Dermis microvascular lymphatic vessel endothelial cell (primary cell): ENCODE measurements around the gene FBN2. TPM values are rescaled to one million over a fixed set of nuclear protein-coding genes. Genes with fewer than 3 reads are reported as not detected.

Experiments
- DNase-seq, 2 donors: peaks; one replicate each; pipeline versions ENCODE4 v3.0.0 to v3.0.0-alpha.2; 2010; ENCODE audit warnings: low read depth in 2 of 2
- total RNA-seq: library from RNA; depleted of rRNA; stranded (reverse); fragments of >200 nt; gene quantifications from 2 replicates; pipeline ENCODE4 v1.2.1, GENCODE V29; 2014

Gene FBN2
- total RNA-seq, 1 donor from 2014 or later: 0.13 TPM

GRCh38 chr5:128213340-128213739 is 324.7 kb downstream of the FBN2 start:
- peak; percentile 58 to 69 for DNase-seq

- DNase-seq: no peak
These were observed 325.7 kb downstream of the FBN2 start for GRCh38 chr5:128212191-128212806.

GRCh38 chr5:128208436-128208835 is 329.6 kb downstream of the FBN2 start:
- DNase-seq: no peak
